Adipocyte (in vitro differentiated cells): ENCODE measurements around the gene SREBF2.
"Not testable (repeated sequence)": the region's sequence is repeated elsewhere in the genome, so short reads cannot be mapped to it uniquely, and the experiment has no call there.

Source experiments
- DNase-seq: peaks from one replicate; pipeline ENCODE4 v3.0.0-alpha.2; 2015; ENCODE audit warnings: low read depth
- H3K27me3 ChIP-seq: replicated peaks from 2 replicates; pipeline ENCODE4 v1.7.0; 2013; ENCODE audit warnings: mild to moderate bottlenecking, low read length, moderate library complexity; ENCODE audit not compliant: control insufficient read depth, insufficient read depth
- H3K36me3 ChIP-seq: 2 replicates; pipeline ENCODE4 v1.7.0; 2013; ENCODE audit warnings: low read length, mild to moderate bottlenecking, moderate library complexity; ENCODE audit not compliant: control insufficient read depth, insufficient read depth, severe bottlenecking
- H3K4me1 ChIP-seq: 2 replicates; pipeline ENCODE4 v1.7.0; 2013; ENCODE audit warnings: mild to moderate bottlenecking, low read length, moderate library complexity; ENCODE audit not compliant: control insufficient read depth, insufficient read depth
- H3K4me3 ChIP-seq: 2 replicates; pipeline ENCODE4 v1.7.0; 2013; ENCODE audit warnings: mild to moderate bottlenecking, low read length, moderate library complexity
- H3K9ac ChIP-seq: 2 replicates; pipeline ENCODE4 v1.7.0; 2013; ENCODE audit warnings: mild to moderate bottlenecking, low read length, moderate library complexity
- H3K9me3 ChIP-seq: 2 replicates; pipeline ENCODE4 v1.7.0; 2013; ENCODE audit warnings: mild to moderate bottlenecking, low read length, moderate library complexity; ENCODE audit not compliant: control insufficient read depth

The SREBF2 gene

GRCh38 chr22:41948928-41949296 is 116.0 kb downstream of the SREBF2 start:
- not testable (repeated sequence) for H3K36me3 ChIP-seq, H3K4me1 ChIP-seq, DNase-seq, H3K9ac ChIP-seq, H3K9me3 ChIP-seq, H3K4me3 ChIP-seq
- H3K27me3 ChIP-seq: peaks cover 25% of the 10 kb centered on the region

- Histone ChIP-seq H3K36me3 (no peaks in the 10 kb centered on the region), H3K27me3 (peaks cover 25% of the 10 kb centered on the region), H3K4me1 (peaks cover 9% of the 10 kb centered on the region), H3K9me3 (no peaks in the 10 kb centered on the region), H3K9ac (no peak overlapping the region), H3K4me3 (no peak overlapping the region)
- no peak for DNase-seq
These were observed 116.5 kb downstream of the SREBF2 start for GRCh38 chr22:41949297-41949965.

GRCh38 chr22:41951898-41952474 is 119.1 kb downstream of the SREBF2 start, which contains the start of gene SMIM45:
Gene SMIM45 (plus strand): TSS chr22:41952150.
- Histone ChIP-seq H3K4me1 (no peaks in the 10 kb centered on the region), H3K9me3 (no peaks in the 10 kb centered on the region), H3K9ac (no peak within 1 kb of the TSS), H3K4me3 (no peak within 1 kb of the TSS), H3K27me3 (peaks cover 25% of the 10 kb centered on the region), H3K36me3 (no peaks in the 10 kb centered on the region)
- DNase-seq: no peak

- no peak for DNase-seq
- H3K27me3 ChIP-seq: peaks cover 25% of the 10 kb centered on the region
- H3K4me1 ChIP-seq: no peaks in the 10 kb centered on the region
These were observed 119.8 kb downstream of the SREBF2 start for GRCh38 chr22:41952713-41953112.

More at GRCh38 chr22:41952713-41953112, 119.8 kb downstream of the SREBF2 start:
- H3K36me3 ChIP-seq: no peaks in the 10 kb centered on the region
- H3K9me3 ChIP-seq: no peaks in the 10 kb centered on the region
- no peak overlapping the region for H3K4me3 ChIP-seq
- H3K9ac ChIP-seq: no peak overlapping the region
